Subcutaneous adipose tissue (tissue), 4 donors: ENCODE data around the gene TAS1R3. TPM values are rescaled to one million over a fixed set of nuclear protein-coding genes. Genes with fewer than 3 reads are reported as not detected.

Experiments
- CTCF ChIP-seq: fragments of 450-650 bp; IDR thresholded peaks from one replicate; pipeline ENCODE4 v1.5.1; 2016; ENCODE audit warnings: low read depth, mild to moderate bottlenecking, control low read depth, antibody characterized with exemption, moderate library complexity
- total RNA-seq, 4 donors: library from RNA; depleted of rRNA; stranded (reverse); fragments of >200 nt; gene quantifications; one replicate each; pipeline ENCODE4 v1.1.0, GENCODE V29; 2016

Gene TAS1R3
- total RNA-seq, 4 donors from 2014 or later, result 0.22 to 0.75 TPM; not detected in 2

- no peak for TF ChIP-seq CTCF
These were observed 23.5 kb downstream of the TAS1R3 start for GRCh38 chr1:1354271-1355247.

GRCh38 chr1:1355416-1355815 is 24.3 kb downstream of the TAS1R3 start:
- TF ChIP-seq CTCF, result no peak

- TF ChIP-seq CTCF, result no peak
These were observed 25.2 kb downstream of the TAS1R3 start for GRCh38 chr1:1356166-1356795.

GRCh38 chr1:1356796-1357401 is 25.8 kb downstream of the TAS1R3 start:
- no peak for TF ChIP-seq CTCF

- TF ChIP-seq CTCF, result no peak
These were observed 26.9 kb downstream of the TAS1R3 start for GRCh38 chr1:1357871-1358432.

- no peak for TF ChIP-seq CTCF
These were observed 27.6 kb downstream of the TAS1R3 start, which contains the start of gene MXRA8 for GRCh38 chr1:1358433-1359271. MXRA8 (minus strand) TSS chr1:1358555; CDS start chr1:1358504, 51 bp downstream.
